GM15510 (cell line): Measurements from ENCODE around the gene ACADS.

ENCODE experiments used
- POLR2A ChIP-seq: IDR thresholded peaks from 3 replicates; pipeline ENCODE4 v1.6.1; 2011; ENCODE audit warnings: borderline replicate concordance; ENCODE audit not compliant: insufficient read length; ENCODE audit errors: extremely low read depth

The ACADS gene

GRCh38 chr12:120774169-120774916 lies 48.7 kb downstream of the ACADS start:
- TF ChIP-seq POLR2A: no peak

- no peak for TF ChIP-seq POLR2A
Measured at GRCh38 chr12:120775862-120776552, 50.4 kb downstream of the ACADS start.

- no peak for TF ChIP-seq POLR2A
Measured at GRCh38 chr12:120783197-120783596, 57.6 kb downstream of the ACADS start.

GRCh38 chr12:120784804-120785203 lies 59.2 kb downstream of the ACADS start:
- TF ChIP-seq POLR2A: no peak

- no peak for TF ChIP-seq POLR2A
Measured at GRCh38 chr12:120787889-120788288, 62.3 kb downstream of the ACADS start.
